Stimulated activated CD8-positive, alpha-beta memory T cell treated with anti-CD3 and anti-CD28 coated beads, Interleukin-15, amount 100 ng/mL, for 24 hours (primary cell): ENCODE measurements around the gene FBRSL1.

ENCODE experiments used
- DNase-seq: peaks from one replicate; pipeline ENCODE4 v3.0.0-alpha.2; 2020; ENCODE audit warnings: low read depth

Gene FBRSL1

DNA sequence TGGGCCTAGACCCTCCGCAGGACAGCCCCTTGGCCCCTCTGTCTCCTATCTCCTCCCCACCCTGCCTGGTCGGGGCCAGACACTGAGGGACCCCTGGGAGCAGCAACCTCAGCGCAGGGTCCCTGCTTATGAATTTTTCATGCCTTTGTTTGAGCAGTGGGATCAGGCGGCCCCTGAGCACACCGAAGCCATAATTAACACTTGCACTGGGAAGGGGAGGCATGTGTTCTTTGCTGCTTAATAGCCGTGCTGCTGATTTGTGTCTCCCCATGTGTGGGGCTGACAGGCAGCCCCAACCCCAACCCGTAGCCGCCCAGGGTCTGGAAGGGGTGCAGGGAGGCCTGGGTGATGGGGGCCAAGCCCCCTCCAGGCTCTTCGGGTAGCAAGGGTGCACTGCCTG is 52.7 kb downstream of the FBRSL1 start:
- DNase-seq: no peak

- DNase-seq: no peak
These were observed 53.5 kb downstream of the FBRSL1 start for GRCh38 chr12:132543298-132544079.

DNA sequence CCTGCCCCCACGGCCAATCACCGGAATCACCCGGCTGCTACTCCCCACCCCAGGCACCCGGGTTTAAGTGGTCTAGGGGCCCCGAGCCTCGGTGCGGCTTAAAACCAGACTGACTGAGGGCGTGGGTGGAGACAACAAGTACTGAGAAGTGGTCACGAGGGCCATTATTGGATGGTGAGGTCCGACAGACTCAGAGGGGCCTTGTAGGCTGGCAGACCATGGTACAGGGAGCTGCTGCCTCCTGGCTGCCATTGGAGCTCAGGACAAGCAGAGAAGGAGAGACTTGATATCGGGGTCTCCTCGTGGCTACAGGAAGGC is 54.1 kb downstream of the FBRSL1 start:
- DNase-seq: no peak

- DNase-seq: no peak
These were observed 54.5 kb downstream of the FBRSL1 start for GRCh38 chr12:132544498-132544897.

GRCh38 chr12:132545164-132545953 is 55.4 kb downstream of the FBRSL1 start:
- no peak for DNase-seq

DNA sequence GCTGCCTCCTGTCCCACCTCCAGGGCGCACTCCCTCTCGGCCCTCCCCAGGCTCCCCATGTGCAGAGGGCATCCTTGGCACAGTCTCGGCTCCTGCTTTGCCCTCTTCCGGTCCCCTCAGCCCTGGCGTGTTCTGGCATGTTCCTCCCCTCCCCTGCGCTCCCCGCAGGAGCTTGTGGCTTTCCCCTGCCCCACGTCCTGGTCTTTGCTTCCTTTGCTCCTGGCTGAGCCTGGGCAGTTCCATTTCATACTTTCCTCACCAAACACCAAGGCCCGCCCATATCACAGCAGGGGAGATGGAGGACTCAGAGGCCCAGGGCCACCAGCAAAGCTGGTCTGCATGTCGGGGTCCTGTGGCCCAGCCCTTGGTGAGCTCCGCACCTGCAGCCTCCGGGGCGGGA is 56.0 kb downstream of the FBRSL1 start:
- no peak for DNase-seq

- no peak for DNase-seq
These were observed 56.7 kb downstream of the FBRSL1 start for GRCh38 chr12:132546647-132547046.

DNA sequence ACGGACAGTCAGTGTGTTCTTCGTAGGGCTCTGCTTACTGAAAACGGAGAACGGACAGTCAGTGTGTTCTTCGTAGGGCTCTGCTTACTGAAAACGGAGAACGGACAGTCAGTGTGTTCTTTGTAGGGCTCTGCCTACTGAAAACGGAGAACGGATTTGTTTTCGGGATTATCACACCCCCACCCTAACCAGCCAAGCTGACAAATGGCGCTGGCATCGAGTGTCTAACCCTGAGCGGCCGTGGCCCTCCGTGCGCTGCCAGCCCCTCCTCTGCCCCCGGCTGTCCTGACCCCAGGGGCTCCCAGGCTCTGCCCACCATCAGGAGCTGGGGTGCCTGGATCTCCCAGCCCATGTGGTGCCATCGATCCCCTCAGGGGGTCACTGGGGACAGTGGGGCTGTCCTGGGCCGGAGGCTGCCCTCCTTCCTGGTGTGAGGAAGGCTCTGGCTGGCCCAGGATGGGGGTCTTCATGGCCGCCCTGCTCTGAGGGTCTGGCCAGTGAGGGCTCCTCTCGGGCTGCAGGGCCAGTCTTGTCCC is 57.3 kb downstream of the FBRSL1 start:
- no peak for DNase-seq

DNA sequence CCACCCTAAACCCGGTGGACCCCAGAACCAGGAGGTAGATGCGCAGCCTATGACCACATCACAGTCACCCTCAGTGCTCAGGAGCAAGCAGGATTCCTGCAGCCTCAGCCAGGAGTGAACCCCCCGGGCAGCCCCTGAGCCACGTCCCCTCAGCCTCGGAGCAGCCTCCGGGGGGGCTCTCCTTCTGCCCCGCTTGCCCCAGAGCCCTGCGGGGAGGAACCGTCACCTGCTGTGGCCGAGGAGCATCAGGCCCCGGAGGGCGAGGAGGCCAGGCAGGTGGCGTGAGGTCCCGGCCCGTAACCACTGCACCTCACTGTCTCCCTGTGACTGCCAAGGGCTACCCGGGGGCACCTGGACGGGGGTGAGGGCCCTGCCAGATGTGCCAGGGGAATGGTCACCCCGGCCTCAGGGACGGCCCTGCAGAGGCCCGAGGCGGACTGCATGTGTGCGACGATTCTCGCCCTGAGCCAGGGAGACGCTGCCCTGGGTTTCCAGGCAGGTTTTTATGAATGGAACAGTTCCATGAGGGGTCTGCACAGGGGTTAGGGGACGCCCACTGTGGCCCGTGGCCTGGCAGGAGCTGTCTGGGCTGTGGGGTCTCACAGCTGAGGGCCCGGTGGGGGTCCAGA is 58.6 kb downstream of the FBRSL1 start:
- DNase-seq: no peak

DNA sequence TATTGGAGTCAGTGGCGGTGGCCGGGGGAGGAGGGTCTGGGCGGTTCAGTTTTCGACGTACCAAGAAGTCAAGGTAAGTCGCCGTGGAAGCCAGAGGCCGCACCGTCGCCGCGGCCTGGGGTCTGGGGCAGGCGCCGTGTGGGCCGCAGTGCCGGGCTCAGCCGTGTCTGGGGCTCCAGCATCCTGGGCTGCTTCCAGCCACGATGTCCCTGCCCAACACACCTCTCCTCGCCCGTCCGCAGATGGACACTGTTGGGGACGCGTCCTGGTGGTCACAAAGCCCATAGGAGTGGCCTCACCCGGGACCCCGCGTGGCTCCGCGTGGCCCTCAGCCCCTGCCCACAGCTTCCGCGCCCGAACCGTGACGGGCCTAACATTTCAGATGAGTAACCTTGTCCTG is 59.1 kb downstream of the FBRSL1 start:
- no peak for DNase-seq

DNA sequence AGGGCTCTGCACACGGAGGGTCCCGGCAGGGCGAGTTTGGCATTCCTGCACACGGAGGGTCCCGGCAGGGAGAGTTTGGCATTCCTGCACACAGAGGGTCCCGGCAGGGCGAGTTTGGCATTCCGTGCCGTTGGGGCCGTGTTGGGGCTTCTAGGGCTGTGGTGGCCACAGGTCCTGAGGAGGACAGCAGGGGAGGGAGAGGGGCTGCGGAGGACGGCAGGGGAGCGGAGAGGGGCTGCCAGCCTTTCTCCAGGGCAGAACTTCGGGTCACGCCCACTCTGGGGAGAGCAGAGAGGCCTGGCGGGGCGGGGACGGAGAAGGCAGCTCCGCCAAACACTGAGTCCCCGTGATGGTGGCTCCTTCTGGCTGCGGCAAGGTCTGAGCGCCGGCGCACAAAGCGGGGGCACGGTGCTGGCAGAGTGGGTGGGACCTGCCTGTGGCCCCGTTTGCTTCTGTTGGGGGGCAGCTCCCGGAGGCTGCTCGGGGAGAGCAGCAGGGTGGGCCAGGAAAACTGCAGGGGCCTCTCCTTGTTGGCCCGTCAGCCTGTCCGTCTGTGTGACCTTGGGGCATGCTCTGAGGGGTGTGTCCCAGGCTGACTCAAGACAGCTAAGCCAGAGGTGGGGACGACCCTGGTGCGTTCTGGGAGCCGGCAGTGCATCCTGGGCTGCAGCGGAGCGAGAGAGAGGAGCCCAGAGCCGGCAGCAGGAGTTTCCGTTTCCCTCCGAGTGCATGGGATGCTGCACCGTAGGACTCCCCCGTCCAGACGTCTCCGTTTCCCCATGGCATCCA is 60.3 kb downstream of the FBRSL1 start:
- no peak for DNase-seq

- DNase-seq: no peak
These were observed 61.1 kb downstream of the FBRSL1 start for GRCh38 chr12:132550830-132551640.

GRCh38 chr12:132551641-132552031 is 61.7 kb downstream of the FBRSL1 start:
- no peak for DNase-seq

GRCh38 chr12:132554845-132555630 is 65.1 kb downstream of the FBRSL1 start:
- DNase-seq: no peak

DNA sequence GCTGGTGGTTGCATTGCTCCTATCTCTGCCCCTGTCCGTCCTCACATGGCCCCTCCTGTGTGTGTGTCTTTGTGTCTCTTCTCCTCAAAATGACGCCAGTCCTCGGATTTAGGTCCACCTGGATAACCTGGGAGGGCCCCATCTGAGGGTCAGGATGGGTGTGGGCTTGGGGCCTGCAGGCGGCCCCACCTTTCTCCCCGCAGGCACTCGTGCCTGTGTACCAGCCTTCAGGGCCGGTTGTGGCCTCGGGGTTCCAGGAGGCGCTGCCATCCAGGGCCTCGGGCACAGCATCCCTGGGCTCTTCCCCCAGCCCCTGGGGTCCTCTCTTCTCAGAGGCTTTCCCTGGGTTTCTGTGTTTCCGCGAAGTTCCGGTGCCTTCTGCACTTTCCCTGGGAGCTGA is 65.7 kb downstream of the FBRSL1 start:
- no peak for DNase-seq

DNA sequence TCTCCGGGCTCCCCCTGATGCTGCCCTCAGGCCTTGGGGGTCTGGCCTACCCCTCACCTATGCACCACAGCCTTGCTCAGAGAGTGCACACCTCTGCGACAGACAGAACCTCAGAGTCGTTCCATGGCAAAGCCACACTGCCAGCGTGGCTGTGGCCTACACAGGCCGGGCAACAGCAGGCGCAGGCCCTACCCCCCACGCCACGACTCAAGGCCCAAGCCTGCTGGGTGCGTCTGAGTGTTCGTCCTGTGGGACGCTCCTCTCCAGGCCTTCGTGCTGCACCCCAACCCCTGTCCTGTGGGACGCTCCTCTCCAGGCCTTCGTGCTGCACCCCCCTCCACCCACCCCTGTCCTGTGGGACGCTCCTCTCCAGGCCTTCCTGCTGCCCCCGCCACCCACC is 66.3 kb downstream of the FBRSL1 start:
- DNase-seq: no peak

- no peak for DNase-seq
These were observed 66.8 kb downstream of the FBRSL1 start for GRCh38 chr12:132556801-132557200.

GRCh38 chr12:132557291-132558015 is 67.5 kb downstream of the FBRSL1 start:
- DNase-seq: no peak

DNA sequence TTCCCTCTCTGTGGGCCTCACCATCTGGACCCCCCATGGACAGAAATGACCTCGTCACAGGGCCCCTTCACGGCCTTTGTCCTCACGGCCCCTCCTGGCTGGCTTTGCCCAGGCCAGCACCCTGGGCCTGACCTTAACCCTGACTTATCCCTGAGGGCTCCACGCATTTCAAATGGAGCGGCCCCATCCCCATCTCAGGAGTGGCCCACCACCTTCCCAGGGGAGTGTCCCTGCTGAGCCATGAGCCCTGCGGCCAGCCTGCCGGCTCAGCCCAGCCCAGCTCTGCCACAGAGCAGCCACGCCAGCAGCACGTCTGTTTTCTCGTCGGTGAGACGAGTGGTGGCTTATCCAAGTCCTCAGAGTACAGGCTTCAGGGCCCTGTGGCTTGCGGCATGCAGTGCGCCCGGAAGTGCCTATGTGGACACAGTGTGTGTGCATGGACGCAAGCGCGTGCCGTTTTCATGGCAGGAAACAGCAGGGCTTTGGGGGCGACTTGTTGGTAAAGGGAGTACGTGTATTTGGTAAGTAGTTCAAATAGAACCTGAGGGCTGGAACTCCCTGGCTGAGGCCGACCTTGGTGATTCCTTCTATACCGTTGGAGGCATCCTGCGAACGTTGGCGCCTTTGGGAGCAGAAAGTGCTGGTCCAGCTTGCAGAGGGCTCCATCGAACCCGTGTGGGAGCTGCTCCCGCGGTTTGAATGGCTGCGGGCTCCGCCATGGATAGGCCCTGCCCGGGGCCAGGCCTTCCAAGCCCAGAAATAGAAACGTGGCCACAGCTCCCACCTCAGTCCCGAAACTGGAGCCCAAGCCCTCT is 68.3 kb downstream of the FBRSL1 start:
- no peak for DNase-seq
